ENCODE data around the gene FBXW11. TPM values are rescaled to one million over a fixed set of nuclear protein-coding genes. Genes with fewer than 3 reads are reported as not detected.
"Not testable (repeated sequence)": the region's sequence is repeated elsewhere in the genome, so short reads cannot be mapped to it uniquely, and the experiment has no call there.

The FBXW11 gene
- total and polyA plus RNA-seq, 10 of the 15 experiments (the other 5 are each of a cell fraction or from before 2014, with no cell fraction given), result 4.3 to 61.5 (median 40.0) TPM

DNA sequence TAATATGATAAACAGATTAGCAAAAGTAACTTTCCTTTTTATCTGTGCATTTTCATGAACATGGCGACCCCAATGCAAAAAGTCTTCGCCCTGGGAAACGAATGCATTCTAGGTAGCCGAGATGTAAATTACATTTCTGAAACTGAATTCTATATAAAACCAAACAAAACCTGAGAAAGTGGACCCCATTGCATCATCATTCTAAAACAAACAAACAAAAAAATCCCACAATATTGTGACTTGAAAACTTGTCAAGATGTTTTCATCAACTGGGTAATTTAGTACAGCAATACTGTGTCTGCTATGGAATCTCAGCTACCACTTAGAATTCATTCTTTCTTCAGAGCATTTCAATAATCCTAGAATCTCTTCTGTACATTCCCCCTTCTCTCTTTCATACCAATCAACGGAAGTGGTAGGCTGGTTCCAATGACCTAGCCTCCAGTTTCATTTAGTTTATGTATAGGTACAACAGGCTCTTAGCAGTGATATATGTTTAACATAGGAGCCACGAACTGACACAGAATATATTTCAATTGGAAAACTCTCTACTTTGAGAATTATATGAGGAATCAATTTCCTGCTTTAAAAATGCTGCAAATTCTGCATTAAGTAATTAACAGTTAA, 85.6 kb downstream of the FBXW11 start:
- H3K36me3 ChIP-seq (ENCODE audit: control insufficient read depth in 2 of 2, insufficient read depth in 2 of 2, low read length in 1 of 2), result peaks cover 0 to 2% of the 10 kb centered on the region in 2 experiments; a peak in 2 of 4 replicates
- FAIRE-seq, result peak; percentile 44
- no peaks in the 10 kb centered on the region for H4K20me1 ChIP-seq (ENCODE audit: control insufficient read depth, insufficient read depth)
- POLR2A ChIA-PET, result interaction anchor here (0.7 to 1.4 kb wide), 3 partner anchors 11 to 84 kb away, joined by 4 to 6 read pairs (median 4); no protein-coding TSS in a partner anchor
- DNase-seq (ENCODE audit: low read depth, low spot score), result no peak
- CTCF ChIA-PET, result interaction anchor here (0.6 to 3.4 kb wide), 9 partner anchors 9 to 402 kb away, joined by 3 to 27 read pairs (median 4); no protein-coding TSS in a partner anchor
- no peak for TF ChIP-seq ZNF24 (IDR thresholded peaks at IDR 0.05)
- no peak for TF ChIP-seq FOS (IDR thresholded peaks at IDR 0.05; ENCODE audit: borderline replicate concordance, extremely low read depth, insufficient read length)
- no peak for TF ChIP-seq CREB1 (IDR thresholded peaks at IDR 0.05; ENCODE audit: low read depth)
- H2AFZ ChIP-seq (ENCODE audit: control insufficient read depth, low read depth, low read length), result no peak overlapping the region
- no peak overlapping the region; the same call in 1 of the 2 replicates for H3K4me2 ChIP-seq (ENCODE audit: control insufficient read depth, insufficient read depth)
- H3K27ac ChIP-seq (ENCODE audit: control insufficient read depth, insufficient read depth), result peak overlapping the region; percentile 40; the same call in 1 of the 2 replicates
- H3K4me3 ChIP-seq, result no peak overlapping the region
- no TSS peak for BruUV-seq (replicated peaks)
- peaks cover 70% of the 10 kb centered on the region for H3K79me2 ChIP-seq (ENCODE audit: control insufficient read depth, insufficient read depth, low read length)
- SMC1A ChIA-PET (ENCODE audit: uncharacterized antibody, unreplicated experiment), result interaction anchor here (0.6 to 4.4 kb wide), 9 partner anchors 9 to 122 kb away, joined by 3 to 32 read pairs (median 4); no protein-coding TSS in a partner anchor
- 89% methylated on average over 6 of the region's 6 CpGs for WGBS (ENCODE audit: insufficient coverage, insufficient replicate concordance, low lambda C conversion rate, missing lambda C conversion rate)
- RAD21 ChIA-PET (ENCODE audit: unreplicated experiment), result interaction anchor here (0.6 to 2.5 kb wide), 4 partner anchors 9 to 151 kb away, joined by 3 to 14 read pairs (median 4); no protein-coding TSS in a partner anchor
- in situ Hi-C loops (cut with MboI) (no loop called here), intact Hi-C loops (cut with micrococcal nuclease; ENCODE audit: unreplicated experiment) (no loop called here)
- H3K9ac ChIP-seq (ENCODE audit: control insufficient read depth, insufficient read depth, low read length), result no peak overlapping the region
- peaks cover 9% of the 10 kb centered on the region; the same call in 2 of the 3 replicates for H3K9me3 ChIP-seq (replicated peaks; ENCODE audit: control insufficient read depth, insufficient read depth, low read length)
- no peaks in the 10 kb centered on the region for H3K27me3 ChIP-seq (replicated peaks in 1 of 2; ENCODE audit: control insufficient read depth in 2 of 2, insufficient read depth in 2 of 2, low read length in 1 of 2)
- peaks cover 4% of the 10 kb centered on the region; the same call in 1 of the 2 replicates for H3K4me1 ChIP-seq (ENCODE audit: control insufficient read depth, insufficient read depth, low read length)
- peak; percentile 53 for ATAC-seq

GRCh38 chr5:171915700-171916099, 90.7 kb downstream of the FBXW11 start:
- FAIRE-seq; H4K20me1 ChIP-seq (ENCODE audit: control insufficient read depth, insufficient read depth); DNase-seq (ENCODE audit: low read depth, low spot score); H3K27me3 ChIP-seq (replicated peaks in 1 of 2; ENCODE audit: control insufficient read depth in 2 of 2, insufficient read depth in 2 of 2, low read length in 1 of 2); in situ Hi-C loops (cut with MboI); H3K27ac ChIP-seq (ENCODE audit: control insufficient read depth, insufficient read depth); H2AFZ ChIP-seq (ENCODE audit: control insufficient read depth, low read depth, low read length); POLR2A ChIA-PET; H3K9ac ChIP-seq (ENCODE audit: control insufficient read depth, insufficient read depth, low read length); ATAC-seq; H3K36me3 ChIP-seq (ENCODE audit: control insufficient read depth in 2 of 2, insufficient read depth in 2 of 2, low read length in 1 of 2); H3K4me3 ChIP-seq; H3K9me3 ChIP-seq (replicated peaks; ENCODE audit: control insufficient read depth, insufficient read depth, low read length); SMC1A ChIA-PET (ENCODE audit: uncharacterized antibody, unreplicated experiment); BruUV-seq (replicated peaks); H3K4me2 ChIP-seq (ENCODE audit: control insufficient read depth, insufficient read depth): not testable (repeated sequence)
- Histone ChIP-seq H3K4me1 (ENCODE audit: control insufficient read depth, insufficient read depth, low read length) (peaks cover 25% of the 10 kb centered on the region), H3K79me2 (ENCODE audit: control insufficient read depth, insufficient read depth, low read length) (peaks cover 66% of the 10 kb centered on the region)
- RAD21 ChIA-PET (ENCODE audit: unreplicated experiment), result interaction anchor here (0.9 to 1.0 kb wide), 2 partner anchors 91 to 143 kb away, joined by 3 to 4 read pairs; partner anchors contain the start of gene FBXW11
- CTCF ChIA-PET, result interaction anchor here (1.0 to 1.5 kb wide), 2 partner anchors 83 to 91 kb away, joined by 4 to 6 read pairs; partner anchors contain the start of gene FBXW11
- 97% methylated on average over 4 of the region's 4 CpGs for WGBS (ENCODE audit: insufficient coverage, insufficient replicate concordance, low lambda C conversion rate, missing lambda C conversion rate)
- intact Hi-C loops (cut with micrococcal nuclease; ENCODE audit: unreplicated experiment), result loop anchor here (5.0 kb wide), 1 partner anchor 42 kb away; no protein-coding TSS in a partner anchor
